NCI-H1694 treated with DMSO at 0.1 percent for 48 hours (cell line): ENCODE data around the gene APC2.
"Not testable (repeated sequence)": the region's sequence is repeated elsewhere in the genome, so short reads cannot be mapped to it uniquely, and the experiment has no call there.

Source experiments
- DNase-seq: peaks from one replicate; lab custom pipeline; 2025; lab: John Stamatoyannopoulos, UW

APC2 gene

DNA sequence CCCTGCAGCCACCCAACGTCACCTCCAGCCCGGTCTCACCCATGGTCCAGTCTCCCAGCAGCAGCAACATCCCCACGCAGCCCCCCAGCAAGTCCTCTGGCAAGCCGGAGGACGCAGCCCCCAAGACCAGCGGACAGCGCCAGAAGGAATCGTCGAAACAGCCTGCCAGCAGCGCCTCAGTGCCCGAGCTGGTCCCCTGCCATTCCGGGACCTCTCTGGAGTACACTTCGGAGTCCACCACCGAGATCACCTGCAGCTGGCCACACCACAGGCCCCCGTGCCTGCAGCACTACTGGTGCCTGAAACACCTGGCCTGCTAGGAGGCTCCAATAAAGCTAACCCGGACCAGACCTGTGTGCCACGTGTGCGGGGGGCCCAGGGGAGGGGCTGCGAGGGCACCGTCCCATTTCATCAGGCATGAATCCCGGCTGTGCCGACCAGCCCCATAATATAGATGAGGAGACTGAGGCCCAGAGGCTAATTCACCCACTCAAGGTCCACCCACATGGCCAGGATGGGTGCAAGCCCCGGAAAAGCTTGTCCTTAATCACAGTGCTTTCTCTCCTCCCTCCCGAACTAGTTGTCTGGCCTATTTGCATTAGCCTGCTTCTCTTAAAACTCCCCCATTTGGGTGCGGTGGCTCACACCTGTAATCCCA, 47.8 kb downstream of the APC2 start:
- no peak for DNase-seq

DNA sequence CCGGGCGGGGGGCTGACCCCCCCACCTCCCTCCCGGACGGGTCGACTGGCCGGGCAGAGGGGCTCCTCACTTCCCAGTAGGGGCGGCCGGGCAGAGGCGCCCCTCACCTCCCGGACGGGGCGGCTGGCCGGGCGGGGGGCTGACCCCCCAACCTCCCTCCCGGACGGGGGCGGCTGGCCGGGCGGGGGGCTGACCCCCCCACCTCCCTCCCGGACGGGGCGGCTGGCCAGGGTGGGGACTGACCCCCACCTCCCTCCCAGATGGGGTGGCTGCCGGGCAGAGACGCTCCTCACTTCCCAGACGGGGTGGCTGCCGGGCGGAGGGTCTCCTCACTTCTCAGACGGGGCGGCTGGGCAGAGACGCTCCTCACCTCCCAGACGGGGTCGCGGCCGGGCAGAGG, 49.3 kb downstream of the APC2 start:
- DNase-seq, result not testable (repeated sequence)

DNA sequence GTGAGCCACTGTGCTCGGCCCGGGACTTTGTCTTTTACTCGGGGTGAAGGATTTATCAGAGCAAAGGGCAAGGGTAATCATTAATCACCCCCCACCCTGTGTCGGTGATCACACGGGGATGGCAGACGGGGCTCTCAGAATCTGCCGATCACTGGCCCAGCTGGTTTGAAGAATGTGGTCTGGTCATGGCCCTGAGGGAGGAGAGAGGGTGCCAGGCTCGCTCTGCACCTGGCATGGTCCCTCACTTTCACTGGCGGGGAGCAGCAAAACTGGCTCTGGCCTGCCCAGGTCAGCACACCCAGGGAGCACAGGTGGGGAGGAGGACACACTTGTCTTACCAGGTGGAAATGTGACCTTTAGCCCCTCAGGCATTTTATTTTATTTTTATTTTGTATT, 51.3 kb downstream of the APC2 start:
- DNase-seq, result no peak

DNA sequence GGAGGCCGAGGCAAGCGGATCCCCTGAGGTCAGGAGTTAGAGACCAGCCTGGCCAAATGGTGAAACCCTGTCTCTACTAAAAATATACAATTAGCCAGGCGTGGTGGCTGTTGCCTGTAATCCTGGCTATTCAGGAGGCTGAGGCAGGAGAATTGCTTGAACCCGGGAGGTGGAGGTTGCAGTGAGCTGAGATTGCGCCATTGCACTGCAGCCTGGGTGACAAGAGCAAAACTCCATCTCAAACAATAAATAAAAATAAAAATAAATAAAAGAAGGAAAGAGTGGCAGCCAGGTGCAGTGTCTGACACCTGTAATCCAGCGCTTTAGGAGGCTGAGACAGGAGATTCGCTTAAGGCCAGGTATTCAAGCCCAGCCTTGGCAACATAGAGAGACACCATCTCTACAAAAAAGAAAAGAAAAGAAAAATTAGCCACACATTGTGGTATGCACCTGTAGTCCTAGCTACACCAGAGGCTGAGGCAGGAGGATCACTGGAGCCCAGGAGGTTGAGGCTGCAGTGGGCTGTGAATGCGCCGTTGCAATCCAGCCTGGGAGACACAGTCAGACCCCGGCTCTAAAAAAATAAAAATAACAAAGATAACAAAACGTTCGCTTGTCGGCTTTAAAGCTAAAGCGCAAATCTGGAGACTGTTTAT, 52.6 kb downstream of the APC2 start:
- DNase-seq, result no peak

DNA sequence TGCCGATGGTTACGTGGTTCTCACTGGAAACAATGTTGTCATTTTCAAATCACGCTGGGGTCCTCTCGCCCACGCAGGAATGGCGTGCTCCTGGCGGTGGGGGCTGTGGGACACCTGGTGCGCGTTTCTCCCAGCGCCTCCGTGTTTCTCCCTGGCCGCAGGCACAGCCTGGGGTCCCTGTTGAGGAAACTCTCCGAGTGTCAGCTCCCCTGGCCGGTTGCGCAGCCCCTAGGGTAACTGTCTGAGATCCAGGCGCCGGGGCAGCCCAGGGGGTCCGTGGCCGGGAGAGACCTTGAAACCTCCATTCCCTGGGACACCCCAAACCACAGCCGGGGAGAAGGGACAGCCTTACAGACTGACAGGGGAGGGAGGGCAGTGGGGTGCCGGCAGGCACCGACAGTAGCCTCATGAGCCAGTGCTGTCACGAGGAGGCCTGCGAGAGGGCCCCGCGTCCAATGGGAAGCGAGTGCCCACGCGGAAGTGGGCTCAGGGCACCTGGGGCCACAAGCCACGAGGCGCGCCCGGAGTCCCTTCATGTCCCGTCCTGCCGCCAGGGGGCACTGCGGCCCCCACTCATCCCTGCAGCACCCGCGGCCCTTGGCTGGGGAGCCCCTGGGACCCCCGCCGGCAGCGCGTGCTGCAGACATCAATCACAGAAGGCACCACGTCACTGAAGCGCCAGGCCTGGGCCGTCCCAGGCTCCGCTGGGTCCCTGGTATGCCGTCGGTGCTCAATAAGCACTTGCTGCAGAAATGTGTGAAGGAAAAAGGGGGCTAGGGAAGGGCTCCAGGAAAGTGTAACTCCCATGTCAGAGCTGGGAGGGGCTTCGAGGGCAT, 53.4 kb downstream of the APC2 start:
- no peak for DNase-seq

DNA sequence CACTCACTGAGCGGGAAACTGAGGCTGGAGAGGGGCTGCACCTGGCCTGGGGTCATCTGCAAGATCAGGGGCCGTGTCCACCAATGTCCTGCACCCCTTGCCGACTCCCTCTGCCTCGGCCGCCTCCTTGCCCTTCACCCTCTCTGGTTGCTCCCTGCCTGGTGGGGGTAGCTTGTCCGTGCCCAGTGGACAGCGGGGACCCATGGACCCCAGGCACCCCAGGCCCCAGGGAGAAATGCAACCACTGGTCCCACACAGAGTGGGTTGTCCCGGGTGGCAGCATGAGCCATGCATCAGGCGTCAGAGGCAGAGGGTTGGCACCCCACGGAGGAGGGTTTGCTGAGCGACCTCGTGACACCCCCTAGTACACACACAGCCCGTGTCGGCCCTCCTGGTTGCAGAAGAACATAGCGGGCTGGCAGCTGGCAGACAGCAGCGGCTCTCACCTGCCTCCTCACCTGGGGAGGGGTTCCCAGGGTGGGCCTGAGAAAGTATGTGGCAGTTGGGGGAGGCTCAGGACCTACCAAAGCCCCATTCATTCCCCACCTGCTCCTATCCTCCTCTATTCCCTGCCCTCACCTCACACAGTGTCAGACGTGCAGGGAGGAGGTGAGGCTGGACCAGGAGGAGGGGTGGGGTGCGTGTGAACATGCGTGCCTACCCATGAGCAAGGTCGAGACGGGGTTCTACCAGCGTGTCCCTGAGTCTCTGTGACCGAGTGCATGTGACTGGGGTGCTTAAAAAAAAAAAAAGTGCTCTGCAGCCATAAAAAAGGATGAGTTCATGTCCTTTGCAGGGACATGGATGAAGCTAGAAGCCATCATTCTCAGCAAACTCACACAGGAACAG, 54.2 kb downstream of the APC2 start:
- DNase-seq, result no peak

DNA sequence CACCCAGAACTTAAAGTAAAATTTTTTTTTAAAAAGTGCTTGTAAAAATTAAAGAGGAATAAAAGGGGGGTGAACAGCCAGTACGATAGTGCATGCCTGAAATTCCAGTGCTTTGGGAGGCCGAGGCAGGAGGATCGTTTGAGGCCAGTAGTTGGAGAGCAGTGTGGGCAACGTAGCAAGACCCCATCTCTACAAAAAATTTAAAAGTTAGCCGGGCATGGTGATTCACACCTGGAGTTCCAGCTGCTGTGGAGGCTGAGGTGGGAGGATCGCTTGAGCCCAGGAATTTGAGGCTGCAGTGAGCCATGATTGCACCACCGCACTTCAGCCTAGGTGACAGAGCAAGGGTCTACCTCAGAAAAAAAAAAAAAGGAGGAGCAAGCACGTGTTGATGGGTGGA, 55.1 kb downstream of the APC2 start:
- DNase-seq, result no peak

DNA sequence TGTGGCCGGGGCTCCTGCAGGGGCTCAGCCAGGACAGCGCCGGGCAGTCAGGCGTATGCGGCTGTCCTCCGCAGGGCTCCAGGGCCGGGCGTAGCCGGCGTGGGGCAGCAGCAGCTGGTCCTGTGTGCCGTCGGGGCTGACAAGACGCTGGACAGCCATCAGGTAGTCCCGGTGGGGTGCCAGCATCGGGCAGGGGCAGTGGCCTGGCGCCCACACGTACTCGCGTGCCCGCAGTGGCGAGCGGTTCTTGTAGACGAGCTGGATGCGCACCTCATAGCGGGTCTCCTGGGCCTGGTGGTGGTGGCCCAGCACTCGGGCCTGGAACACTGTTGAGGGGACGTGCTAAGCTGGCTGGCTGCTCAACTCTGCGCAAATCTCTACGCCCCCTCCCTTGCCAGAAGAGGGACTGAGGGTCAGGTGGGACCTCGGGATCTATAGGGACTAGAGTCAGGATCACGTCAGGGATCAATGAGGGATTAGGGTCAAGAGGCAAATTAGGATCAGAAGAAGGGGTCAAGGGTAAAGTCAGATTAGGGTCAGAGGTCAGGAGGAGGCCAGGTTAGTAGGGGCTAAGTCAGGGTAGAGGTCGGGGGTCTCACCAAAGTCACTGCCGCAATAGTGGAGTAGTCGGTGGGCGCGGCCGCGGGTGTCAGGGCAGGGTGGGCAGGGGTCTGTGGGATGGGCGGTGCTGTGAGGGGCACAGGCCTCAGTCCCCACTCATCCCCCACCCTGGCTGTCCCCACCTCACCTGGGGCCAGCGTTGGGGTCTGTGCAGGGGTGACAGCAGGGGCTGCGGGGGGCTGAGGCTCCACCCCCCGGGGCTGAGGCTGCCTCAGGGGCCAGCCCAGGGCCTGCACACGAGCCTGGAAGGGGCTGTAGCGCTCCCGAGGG, 56.3 kb downstream of the APC2 start:
- DNase-seq, result no peak

DNA sequence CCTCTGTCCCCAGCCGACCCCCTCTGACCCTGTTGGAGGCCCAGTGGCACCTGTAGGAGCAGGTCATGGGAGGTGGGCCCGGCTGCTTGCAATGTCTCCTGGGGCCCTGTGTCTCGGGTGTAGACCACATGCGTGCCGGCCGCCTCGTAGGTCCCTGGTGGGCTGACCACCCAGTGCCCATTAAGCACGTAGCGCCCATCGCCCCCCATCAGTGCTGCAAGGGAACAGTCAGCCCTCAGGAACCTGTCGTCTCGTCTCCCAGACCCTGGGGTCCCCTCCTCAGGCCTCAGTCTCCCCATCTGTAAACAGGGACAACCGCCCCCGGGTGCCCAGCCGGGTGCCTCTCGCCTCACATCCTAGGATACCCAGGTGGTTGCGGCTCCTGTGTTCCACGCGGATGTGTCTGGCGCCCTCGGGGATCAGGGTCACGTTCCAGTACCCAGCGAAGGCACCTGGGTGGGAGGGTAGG, 57.3 kb downstream of the APC2 start:
- DNase-seq, result no peak

DNA sequence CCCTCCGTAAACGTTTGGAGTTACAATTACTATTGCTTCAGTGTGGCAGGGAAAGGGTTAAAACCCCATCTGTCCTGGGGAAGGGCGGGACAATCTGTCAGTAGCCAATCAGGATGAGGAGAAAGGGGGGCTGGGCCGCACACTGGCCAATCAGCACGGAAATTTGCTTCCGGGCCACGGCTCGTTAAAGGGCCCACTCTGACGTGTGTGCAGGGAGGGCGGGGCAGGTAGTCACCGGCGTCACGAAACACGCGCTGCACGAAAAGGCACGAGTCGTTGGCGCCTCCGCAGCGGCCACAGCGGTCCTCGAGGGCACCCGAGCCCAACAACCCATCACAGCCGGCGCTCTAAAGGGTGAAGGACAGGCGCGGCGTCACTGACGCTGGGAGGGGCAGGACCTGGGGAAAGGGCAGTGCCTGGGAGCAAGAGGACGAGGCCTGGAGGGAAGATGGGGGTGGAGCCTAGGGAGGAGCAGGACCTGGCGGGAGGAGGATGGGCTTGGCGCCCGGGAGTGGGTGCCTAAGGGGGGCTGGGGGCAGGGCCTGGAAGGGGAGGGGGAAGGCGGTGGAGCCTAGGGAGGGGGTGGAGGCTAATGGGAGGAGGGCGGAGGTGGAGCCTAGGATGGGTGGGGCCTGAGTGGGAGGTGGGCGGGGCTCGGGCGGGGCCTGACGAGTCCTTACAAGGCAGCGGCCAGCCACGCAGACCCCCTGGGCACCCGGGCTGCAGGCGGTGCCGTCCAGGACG, 58.0 kb downstream of the APC2 start:
- peak; percentile 80 for DNase-seq

DNA sequence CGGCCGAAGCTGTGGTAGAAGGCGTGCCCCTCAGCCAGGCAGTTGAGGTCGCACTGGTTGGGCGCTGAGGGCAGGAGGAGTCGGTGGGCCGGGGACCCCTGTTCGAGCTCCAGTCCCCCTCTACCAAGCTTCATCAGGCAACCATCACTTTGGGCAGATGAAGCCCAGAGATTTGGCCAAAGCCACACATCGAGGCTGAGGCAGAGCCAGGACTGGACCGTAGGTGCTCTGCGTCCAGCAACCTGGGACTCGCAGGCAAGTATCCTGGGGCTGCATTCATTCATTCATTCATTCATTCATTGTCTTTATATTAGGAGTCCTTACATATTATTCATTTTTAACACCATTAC, 58.6 kb downstream of the APC2 start:
- no peak for DNase-seq

DNA sequence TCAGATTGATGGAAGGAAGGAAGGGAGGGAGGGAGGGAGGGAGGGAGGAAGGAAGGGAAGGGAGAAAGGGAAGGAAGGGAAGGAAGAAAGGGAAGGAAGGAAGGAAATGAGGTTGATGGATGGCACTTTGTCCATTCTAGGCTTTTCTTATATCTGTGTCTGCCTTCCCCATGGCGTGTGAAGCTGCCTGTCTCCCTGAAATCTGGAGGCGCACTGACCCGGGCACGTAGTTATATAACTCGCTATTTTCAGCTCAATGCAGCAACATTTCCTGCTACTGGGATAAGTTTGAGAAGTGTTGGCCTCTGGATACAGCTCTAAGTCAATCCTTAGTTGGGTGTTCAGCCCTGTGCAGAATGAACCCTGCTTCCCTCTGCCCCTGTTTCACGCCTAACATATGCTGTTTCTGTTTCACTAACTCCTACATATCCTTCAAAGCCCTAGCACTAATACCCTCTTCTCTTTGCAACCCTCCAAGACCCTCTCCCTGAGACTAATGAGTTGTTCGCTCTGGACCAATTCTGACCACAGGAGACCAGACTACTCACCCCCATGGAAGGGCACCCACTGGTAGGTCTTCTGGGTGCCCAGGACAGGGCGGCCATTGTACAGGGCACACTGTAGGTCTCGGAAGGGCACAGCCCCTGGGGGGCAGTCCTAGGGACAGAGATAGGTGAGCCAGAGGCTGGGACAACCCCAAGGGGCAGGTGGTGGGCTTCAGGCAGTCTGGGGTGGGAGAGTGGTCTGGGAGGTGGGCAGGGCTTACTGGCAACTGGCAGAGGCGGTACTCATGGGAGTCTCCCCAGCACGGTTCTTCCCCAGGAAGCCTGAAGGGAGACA, 59.9 kb downstream of the APC2 start:
- no peak for DNase-seq

DNA sequence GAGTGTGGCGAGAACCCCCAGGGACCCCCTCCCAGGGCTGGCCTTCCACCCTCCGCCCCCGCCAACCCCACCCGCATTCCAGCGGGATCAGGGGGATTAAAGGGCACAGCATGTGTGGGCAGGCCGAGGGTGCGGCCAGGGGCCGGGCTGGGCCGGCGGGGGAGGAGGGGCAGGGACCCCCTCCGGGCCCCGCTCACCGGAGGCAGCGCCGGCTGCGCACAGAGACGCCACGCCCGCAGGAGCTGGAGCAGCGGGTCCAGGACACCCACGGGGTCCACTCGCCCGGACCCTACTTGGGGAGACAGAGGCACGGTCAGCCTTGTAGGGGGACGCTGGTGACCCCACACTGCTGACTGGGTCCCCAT, 60.5 kb downstream of the APC2 start:
- DNase-seq, result no peak

DNA sequence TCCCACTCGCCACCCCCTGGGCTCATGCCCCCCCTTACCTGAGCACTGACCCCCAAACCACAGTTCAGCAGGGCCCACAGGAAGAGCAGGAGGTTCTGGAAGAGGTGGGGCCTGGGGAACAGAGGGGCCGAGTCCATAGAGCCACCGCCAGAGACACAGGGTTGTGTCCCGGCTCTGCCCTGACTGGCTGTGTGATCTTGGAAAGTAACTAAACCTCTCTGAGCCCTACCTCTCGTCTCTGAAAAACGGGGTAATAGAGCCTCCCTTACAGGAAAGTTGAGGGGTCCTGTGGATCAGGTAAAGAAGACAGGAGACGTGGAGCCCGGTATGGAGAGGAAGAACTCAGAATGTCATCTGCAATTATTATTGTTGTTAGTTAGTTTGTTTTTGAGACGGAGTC, 60.9 kb downstream of the APC2 start:
- DNase-seq, result no peak

DNA sequence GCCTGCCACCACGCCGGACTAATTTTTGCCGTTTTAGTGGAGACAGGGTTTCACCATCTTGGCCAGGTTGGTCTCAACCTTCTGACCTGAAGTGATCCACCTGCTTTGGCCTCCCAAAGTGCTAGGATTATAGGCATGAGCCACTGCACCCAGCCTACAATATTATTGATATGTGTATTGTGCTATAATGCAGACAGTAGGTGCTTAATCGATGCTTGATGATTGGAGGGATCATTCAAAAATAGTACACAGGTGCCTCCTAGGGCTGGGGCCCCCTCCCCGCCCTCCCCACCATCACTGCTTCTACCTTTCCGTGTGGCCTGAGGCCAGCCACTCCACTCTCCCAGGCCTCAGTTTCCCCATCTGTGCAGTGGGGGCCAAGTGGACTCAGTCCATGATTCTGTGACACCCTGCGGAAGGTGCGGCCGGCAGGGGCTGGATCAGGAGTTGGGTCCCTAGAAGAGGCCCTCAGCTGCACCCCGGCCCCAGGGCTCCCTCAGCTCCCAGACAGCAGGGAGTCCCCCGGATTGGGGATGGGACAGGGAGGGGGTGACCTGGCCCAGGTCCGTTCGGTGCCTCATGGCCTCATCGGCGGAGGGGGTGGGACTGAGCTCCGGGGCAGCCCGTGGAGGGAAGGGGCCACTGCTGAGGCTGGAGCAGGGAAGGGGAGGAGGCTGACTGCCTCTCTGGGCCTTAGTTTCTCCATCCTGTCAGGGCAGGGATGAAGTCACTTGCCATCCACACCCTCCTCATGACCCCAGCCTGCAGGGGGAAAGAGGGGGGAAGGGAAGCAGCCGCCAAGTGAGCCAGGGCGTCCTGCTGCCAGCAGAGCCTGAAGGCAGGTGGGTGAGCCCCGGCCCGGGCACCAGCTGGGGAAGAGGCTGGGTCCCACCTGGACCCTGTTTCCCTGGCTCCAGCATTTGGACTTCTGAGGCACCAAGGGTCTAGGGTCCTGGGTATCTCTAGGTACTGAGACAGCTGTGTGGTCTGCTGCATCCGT, 61.7 kb downstream of the APC2 start:
- DNase-seq, result no peak

DNA sequence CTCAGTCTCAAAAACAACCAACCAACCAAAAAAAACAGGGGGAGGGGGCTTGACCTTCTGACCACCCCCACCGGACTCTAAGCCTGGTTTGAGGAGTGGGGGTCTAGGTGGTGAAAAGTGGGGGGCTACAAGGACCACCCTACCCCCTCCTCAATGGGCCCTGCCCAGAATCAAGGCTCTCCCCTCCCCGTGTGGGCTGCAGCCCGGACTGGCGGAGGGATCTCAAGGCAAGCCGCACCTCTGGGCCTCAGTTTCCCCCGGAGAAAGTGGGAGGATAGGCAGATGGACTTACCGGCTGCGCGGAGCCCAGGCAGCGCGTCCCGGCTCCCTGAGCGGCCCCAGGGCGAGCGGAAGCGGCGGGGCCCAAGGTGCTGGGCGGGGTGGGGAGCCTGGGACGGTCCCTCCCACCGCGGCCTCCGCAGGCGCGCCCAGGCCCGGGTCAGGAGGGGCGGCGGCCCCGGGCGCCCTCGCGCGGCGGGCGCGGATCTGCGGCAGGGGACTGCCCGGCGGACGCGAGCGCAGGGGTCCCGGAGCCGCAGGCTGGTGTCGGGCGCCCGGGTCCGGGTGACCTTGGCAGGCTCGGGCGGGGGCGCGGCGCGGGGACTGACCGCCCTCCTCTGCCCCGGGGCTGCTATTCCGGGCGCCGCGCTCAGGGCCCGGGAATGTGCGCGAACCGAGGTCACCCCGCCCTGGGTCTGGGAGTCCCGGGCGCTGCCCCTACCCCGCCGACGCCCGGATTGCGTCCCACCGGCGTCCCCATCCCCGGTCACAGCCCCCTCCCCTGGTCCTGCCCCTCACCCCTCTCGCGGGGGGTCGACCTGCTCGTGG, 63.0 kb downstream of the APC2 start, which contains the start of gene ADAMTSL5:
Gene ADAMTSL5, minus strand, starts transcription at position 349 of the 828 bp plus-strand sequence. CDS start 2,076 bp downstream, outside the sequence.
- no peak for DNase-seq
